Body of pancreas (tissue), 4 donors: ENCODE results near the gene SLC22A23. TPM values are rescaled to one million over a fixed set of nuclear protein-coding genes. Genes with fewer than 3 reads are reported as not detected.

Source experiments
- ATAC-seq: fragments of 150-250 bp; one replicate; pipeline ENCODE4 v1.9.1; 2016
- DNase-seq, 4 donors: peaks; one replicate each; pipeline ENCODE4 v3.0.0-alpha.2; 2019
- H3K27ac ChIP-seq, 4 donors: fragments of 200-600 bp; sonication (generic); 1 replicate in 3 of 4; 2 replicates in 1 of 4; pipeline versions ENCODE4 v1.5.1 to v1.6.1; 2016 to 2019; ENCODE audit warnings: mild to moderate bottlenecking in 1 of 4, mixed read lengths in 1 of 4, moderate library complexity in 1 of 4
- H3K27me3 ChIP-seq, 2 donors: fragments of 200-600 bp; sonication (generic); one replicate each; pipeline ENCODE4 v1.6.0; 2016; ENCODE audit warnings: mild to moderate bottlenecking in 1 of 2
- H3K36me3 ChIP-seq, 2 donors: fragments of 200-600 bp; sonication (generic); replicated peaks in 1 of 2; 2 replicates each; pipeline ENCODE4 v1.5.1; 2016; ENCODE audit warnings: low read depth in 2 of 2; ENCODE audit not compliant: insufficient read depth in 1 of 2
- H3K4me1 ChIP-seq: fragments of 200-600 bp; sonication (generic); one replicate; pipeline ENCODE4 v1.6.0; 2016
- H3K4me3 ChIP-seq, 2 donors: fragments of 200-600 bp; sonication (generic); 1 replicate in 1 of 2; 2 replicates in 1 of 2; pipeline ENCODE4 v1.5.1; 2016 to 2019
- H3K9me3 ChIP-seq, 3 donors: fragments of 200-600 bp; sonication (generic); 1 replicate in 2 of 3; 2 replicates in 1 of 3; pipeline ENCODE4 v1.5.1; 2016
- POLR2A ChIP-seq, 3 donors: fragments of 450-650 bp; IDR thresholded peaks; one replicate each; pipeline ENCODE4 v1.6.1; 2016; ENCODE audit warnings: antibody characterized with exemption in 3 of 3, mild to moderate bottlenecking in 2 of 3
- WGBS, 2 donors: methylation state at CpG; one replicate each; pipeline ENCODE4 v1.1.5; 2017; 5-methylcytosine and 5-hydroxymethylcytosine counted together
- intact Hi-C: fragments of 100-400 bp; cut with DNase I; formaldehyde crosslinking; loops from one replicate; pipeline ENCODE4 v1.15.1; 2023
- total RNA-seq, 2 donors: library from RNA; depleted of rRNA; stranded (reverse); fragments of >200 nt; gene quantifications; one replicate each; pipeline ENCODE4 v1.1.0, GENCODE V29; 2016
- TF ChIP-seq, protein P1 (sequence below), 7 experiments: fragments of 450-650 bp in 4 of 7; fragments of 200-600 bp in 3 of 7; sonication (generic) in 3 of 7; IDR thresholded peaks; one replicate each; pipeline ENCODE4 v1.5.1; 2016 to 2019; ENCODE audit warnings: antibody characterized with exemption in 7 of 7

SLC22A23 gene
- total RNA-seq, 2 donors from 2014 or later = 20.4 to 32.2 TPM

GRCh38 chr6:3415082-3415453 lies 41.8 kb downstream of the SLC22A23 start:
- Histone ChIP-seq H3K9me3 (no peaks in the 10 kb centered on the region), H3K36me3 (no peaks in the 10 kb centered on the region), H3K27ac (no peak overlapping the region), H3K4me1 (peaks cover 50% of the 10 kb centered on the region), H3K27me3 (no peaks in the 10 kb centered on the region), H3K4me3 (no peak overlapping the region)
- intact Hi-C loops = no loop called here
- no peak for ATAC-seq
- no peak for TF ChIP-seq POLR2A (IDR thresholded peaks at IDR 0.05)
- TF ChIP-seq, protein P1, sequence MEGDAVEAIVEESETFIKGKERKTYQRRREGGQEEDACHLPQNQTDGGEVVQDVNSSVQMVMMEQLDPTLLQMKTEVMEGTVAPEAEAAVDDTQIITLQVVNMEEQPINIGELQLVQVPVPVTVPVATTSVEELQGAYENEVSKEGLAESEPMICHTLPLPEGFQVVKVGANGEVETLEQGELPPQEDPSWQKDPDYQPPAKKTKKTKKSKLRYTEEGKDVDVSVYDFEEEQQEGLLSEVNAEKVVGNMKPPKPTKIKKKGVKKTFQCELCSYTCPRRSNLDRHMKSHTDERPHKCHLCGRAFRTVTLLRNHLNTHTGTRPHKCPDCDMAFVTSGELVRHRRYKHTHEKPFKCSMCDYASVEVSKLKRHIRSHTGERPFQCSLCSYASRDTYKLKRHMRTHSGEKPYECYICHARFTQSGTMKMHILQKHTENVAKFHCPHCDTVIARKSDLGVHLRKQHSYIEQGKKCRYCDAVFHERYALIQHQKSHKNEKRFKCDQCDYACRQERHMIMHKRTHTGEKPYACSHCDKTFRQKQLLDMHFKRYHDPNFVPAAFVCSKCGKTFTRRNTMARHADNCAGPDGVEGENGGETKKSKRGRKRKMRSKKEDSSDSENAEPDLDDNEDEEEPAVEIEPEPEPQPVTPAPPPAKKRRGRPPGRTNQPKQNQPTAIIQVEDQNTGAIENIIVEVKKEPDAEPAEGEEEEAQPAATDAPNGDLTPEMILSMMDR (IDR thresholded peaks at IDR 0.05) = no peak
- no peak for DNase-seq
- WGBS, 2 donors = 70 to 79% methylated on average over 5 of the region's 5 CpGs

DNA sequence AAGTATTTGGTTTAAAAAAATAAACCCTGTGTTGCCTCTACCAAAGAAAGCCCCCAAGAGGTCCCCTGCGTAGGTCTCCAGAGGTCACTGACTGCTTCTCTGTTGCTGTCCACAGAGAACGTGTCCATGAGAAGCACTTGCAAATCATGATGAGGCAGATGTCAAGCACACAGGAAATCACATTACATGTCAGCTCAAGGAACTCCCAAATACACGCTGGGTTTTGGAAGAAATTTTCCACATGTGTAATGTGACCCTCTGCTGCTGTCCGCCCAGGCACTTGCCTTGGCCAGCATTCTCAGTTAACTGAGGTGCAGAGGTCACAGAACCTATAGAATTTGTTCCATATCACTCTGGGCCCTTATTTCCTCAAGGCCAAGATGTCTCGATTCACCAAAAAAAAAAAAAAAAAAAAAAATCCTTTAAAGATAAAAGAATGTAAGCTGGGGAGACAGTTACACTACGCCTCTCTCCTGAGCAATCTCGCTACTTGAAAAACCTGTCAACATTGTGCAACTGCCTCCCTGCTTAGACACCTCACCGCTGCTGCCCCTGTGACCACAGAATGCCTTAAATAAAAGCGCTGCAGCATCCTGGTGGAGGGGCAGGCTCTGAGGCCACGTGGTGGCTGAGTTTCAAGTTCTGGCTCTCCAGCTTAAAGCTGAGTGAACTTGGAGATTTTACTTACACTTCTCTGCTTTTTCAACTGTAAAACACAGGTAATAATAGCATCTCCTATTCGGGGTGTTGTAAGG lies 42.3 kb downstream of the SLC22A23 start:
- ATAC-seq = no peak
- no peak for DNase-seq
- Histone ChIP-seq H3K27ac (no peak overlapping the region), H3K4me1 (peaks cover 50% of the 10 kb centered on the region), H3K9me3 (no peaks in the 10 kb centered on the region), H3K27me3 (no peaks in the 10 kb centered on the region), H3K36me3 (no peaks in the 10 kb centered on the region), H3K4me3 (no peak overlapping the region)
- WGBS, 2 donors = 70 to 72% methylated on average over 11 of the region's 11 CpGs
- TF ChIP-seq, protein P1 (IDR thresholded peaks at IDR 0.05) = no peak
- no peak for TF ChIP-seq POLR2A (IDR thresholded peaks at IDR 0.05)
- intact Hi-C loops = no loop called here

DNA sequence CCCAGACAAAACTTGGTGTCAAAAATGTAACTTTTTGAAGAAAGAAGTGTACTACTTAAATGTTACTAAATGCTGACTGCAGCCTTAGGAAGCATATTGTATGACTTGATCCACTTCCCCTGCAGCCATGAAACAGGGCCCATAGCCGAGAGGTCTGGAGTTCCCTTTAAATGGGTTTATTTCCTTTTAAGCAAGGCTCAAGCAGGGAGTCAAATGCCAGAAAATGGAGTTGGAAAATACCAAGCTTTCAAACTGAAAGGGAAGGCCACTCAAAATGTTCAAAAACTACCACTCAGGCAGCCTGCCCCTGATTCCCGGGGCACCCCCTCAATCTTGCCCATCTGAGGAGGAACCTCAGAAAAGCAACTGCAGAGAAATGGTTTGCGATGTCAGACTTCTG lies 43.3 kb downstream of the SLC22A23 start:
- no peak for TF ChIP-seq POLR2A (IDR thresholded peaks at IDR 0.05)
- TF ChIP-seq, protein P1 (IDR thresholded peaks at IDR 0.05) = no peak
- 83 to 98% methylated on average over 3 of the region's 3 CpGs for WGBS, 2 donors
- Histone ChIP-seq H3K36me3 (no peaks in the 10 kb centered on the region), H3K4me1 (peaks cover 47% of the 10 kb centered on the region), H3K9me3 (no peaks in the 10 kb centered on the region), H3K27me3 (no peaks in the 10 kb centered on the region), H3K27ac (no peak overlapping the region), H3K4me3 (no peak overlapping the region)
- no peak for ATAC-seq
- DNase-seq = no peak
- intact Hi-C loops = no loop called here

- WGBS, 2 donors = 76 to 86% methylated on average over 6 to 8 of the region's 8 CpGs
- H3K36me3 ChIP-seq = no peaks in the 10 kb centered on the region
- DNase-seq = no peak
- no peak overlapping the region for H3K4me3 ChIP-seq
- no peak overlapping the region for H3K27ac ChIP-seq
- ATAC-seq = no peak
- TF ChIP-seq, protein P1 (IDR thresholded peaks at IDR 0.05) = no peak
- TF ChIP-seq POLR2A (IDR thresholded peaks at IDR 0.05) = no peak
- H3K4me1 ChIP-seq = peaks cover 45% of the 10 kb centered on the region
- intact Hi-C loops = no loop called here
- no peaks in the 10 kb centered on the region for H3K9me3 ChIP-seq
- no peaks in the 10 kb centered on the region for H3K27me3 ChIP-seq
These were observed 43.9 kb downstream of the SLC22A23 start for GRCh38 chr6:3412779-3413500.
